Thyroid gland (tissue), 4 donors: ENCODE measurements around the gene DZANK1. TPM values are rescaled to one million over a fixed set of nuclear protein-coding genes. Genes with fewer than 3 reads are reported as not detected.
A peak's percentile ranks its signal among the peaks of the same experiment; 100 is the strongest.

Experiments used
- DNase-seq, 2 donors: peaks; one replicate each; pipeline ENCODE4 v3.0.0-alpha.2; 2019
- H3K27ac ChIP-seq, 3 donors: fragments of 200-600 bp; sonication (generic); 1 replicate in 2 of 3; 2 replicates in 1 of 3; pipeline ENCODE4 v1.5.1; 2016 to 2019; ENCODE audit warnings: mild to moderate bottlenecking in 1 of 3, moderate library complexity in 1 of 3
- H3K27me3 ChIP-seq: fragments of 200-600 bp; sonication (generic); one replicate; pipeline ENCODE4 v1.5.1; 2019
- H3K36me3 ChIP-seq, 2 donors: fragments of 200-600 bp; sonication (generic); one replicate each; pipeline ENCODE4 v1.5.1; 2016 to 2019
- H3K4me1 ChIP-seq, 2 donors: fragments of 200-600 bp; sonication (generic); one replicate each; pipeline ENCODE4 v1.5.1; 2017 to 2019
- H3K4me3 ChIP-seq, 3 donors: fragments of 200-600 bp; sonication (generic); replicated peaks in 1 of 3; 1 replicate in 2 of 3; 2 replicates in 1 of 3; pipeline ENCODE4 v1.5.1; 2016; ENCODE audit warnings: mild to moderate bottlenecking in 1 of 3
- H3K9me3 ChIP-seq: fragments of 200-600 bp; sonication (generic); one replicate; pipeline ENCODE4 v1.5.1; 2017
- CTCF ChIP-seq, 6 experiments: fragments of 200-600 bp in 3 of 6; fragments of 450-650 bp in 3 of 6; sonication (generic) in 3 of 6; IDR thresholded peaks; one replicate each; pipeline ENCODE4 v1.5.1; 2016 to 2019; ENCODE audit warnings: antibody characterized with exemption in 6 of 6, mild to moderate bottlenecking in 2 of 6, inconsistent platforms in 1 of 6, moderate library complexity in 1 of 6
- POLR2A ChIP-seq, 2 donors: fragments of 450-650 bp; IDR thresholded peaks; one replicate each; pipeline ENCODE4 v1.6.1; 2017; ENCODE audit warnings: antibody characterized with exemption in 2 of 2, mild to moderate bottlenecking in 2 of 2, moderate library complexity in 1 of 2
- WGBS, 2 donors: methylation state at CpG; one replicate each; pipeline ENCODE4 v1.1.5; 2017; 5-methylcytosine and 5-hydroxymethylcytosine counted together
- intact Hi-C: fragments of 100-400 bp; cut with DNase I; formaldehyde crosslinking; loops from one replicate; pipeline ENCODE4 v1.15.1; 2023
- total RNA-seq, 4 donors: library from RNA; depleted of rRNA; stranded (reverse); fragments of >200 nt; gene quantifications; one replicate each; pipeline ENCODE4 v1.2.3, GENCODE V29; 2016

The DZANK1 gene
- total RNA-seq, 4 donors from 2014 or later, result 6.7 to 10.6 (median 8.5) TPM

- Histone ChIP-seq H3K4me3 (no peak overlapping the region), H3K9me3 (no peaks in the 10 kb centered on the region), H3K36me3 (no peaks in the 10 kb centered on the region), H3K27me3 (no peaks in the 10 kb centered on the region), H3K4me1 (peaks cover 8 to 16% of the 10 kb centered on the region in 2 donors), H3K27ac (no peak overlapping the region)
- WGBS, 2 donors, result 14 to 67% methylated on average over 1 of the region's 1 CpG
- intact Hi-C loops, result no loop called here
- TF ChIP-seq POLR2A (IDR thresholded peaks at IDR 0.05) (no peak), CTCF (IDR thresholded peaks at IDR 0.05) (no peak)
- no peak for DNase-seq
Measured at GRCh38 chr20:18440403-18440802, 26.4 kb downstream of the DZANK1 start.

- Histone ChIP-seq H3K4me1 (no peaks in the 10 kb centered on the region), H3K4me3 (no peak overlapping the region), H3K27me3 (no peaks in the 10 kb centered on the region), H3K27ac (no peak overlapping the region), H3K9me3 (no peaks in the 10 kb centered on the region), H3K36me3 (no peaks in the 10 kb centered on the region)
- TF ChIP-seq POLR2A (IDR thresholded peaks at IDR 0.05), result no peak
- no peak for TF ChIP-seq CTCF (IDR thresholded peaks at IDR 0.05)
- 83 to 86% methylated on average over 2 of the region's 2 CpGs for WGBS, 2 donors
- no peak for DNase-seq
- intact Hi-C loops, result no loop called here
Measured at GRCh38 chr20:18436847-18437246, 30.0 kb downstream of the DZANK1 start.

- 47% methylated on average over 6 of the region's 6 CpGs for WGBS, 2 donors
- Histone ChIP-seq H3K4me3 (no peak overlapping the region), H3K27me3 (no peaks in the 10 kb centered on the region), H3K36me3 (no peaks in the 10 kb centered on the region), H3K27ac (peak overlapping the region; percentile 92 to 98 (median 93)), H3K9me3 (no peaks in the 10 kb centered on the region), H3K4me1 (peaks cover 32 to 35% of the 10 kb centered on the region in 2 donors)
- DNase-seq, result peak; percentile 70 to 81
- TF ChIP-seq POLR2A (IDR thresholded peaks at IDR 0.05) (peak in 1 of 2 donors; percentile 26), CTCF (IDR thresholded peaks at IDR 0.05) (peak in 5 of 6 experiments; percentile 6 to 75 (median 30))
- intact Hi-C loops, result no loop called here
Measured at GRCh38 chr20:18431206-18431605, 35.6 kb downstream of the DZANK1 start.

GRCh38 chr20:18430172-18430826 lies 36.5 kb downstream of the DZANK1 start:
- intact Hi-C loops, result no loop called here
- no peak for TF ChIP-seq CTCF (IDR thresholded peaks at IDR 0.05)
- no peak for TF ChIP-seq POLR2A (IDR thresholded peaks at IDR 0.05)
- no peaks in the 10 kb centered on the region for H3K27me3 ChIP-seq
- no peaks in the 10 kb centered on the region for H3K36me3 ChIP-seq
- DNase-seq, result no peak
- H3K9me3 ChIP-seq, result no peaks in the 10 kb centered on the region
- H3K4me3 ChIP-seq, result no peak overlapping the region
- H3K27ac ChIP-seq, result peak overlapping the region; percentile 92 to 98 (median 93)
- WGBS, 2 donors, result 85 to 90% methylated on average over 9 of the region's 9 CpGs
- peaks cover 32 to 35% of the 10 kb centered on the region in 2 donors for H3K4me1 ChIP-seq

GRCh38 chr20:18428490-18429173 lies 38.2 kb downstream of the DZANK1 start:
- intact Hi-C loops, result no loop called here

More at GRCh38 chr20:18428490-18429173, 38.2 kb downstream of the DZANK1 start:
- H3K4me3 ChIP-seq, result no peak overlapping the region
- 16 to 27% methylated on average over 3 of the region's 3 CpGs for WGBS, 2 donors
- peak overlapping the region; percentile 92 to 98 (median 93) for H3K27ac ChIP-seq
- H3K36me3 ChIP-seq, result no peaks in the 10 kb centered on the region
- peak; percentile 86 to 88 for DNase-seq
- H3K9me3 ChIP-seq, result no peaks in the 10 kb centered on the region
- peak in 1 of 2 donors; percentile 40 for TF ChIP-seq POLR2A (IDR thresholded peaks at IDR 0.05)
- TF ChIP-seq CTCF (IDR thresholded peaks at IDR 0.05), result no peak
- peaks cover 32 to 35% of the 10 kb centered on the region in 2 donors for H3K4me1 ChIP-seq
- no peaks in the 10 kb centered on the region for H3K27me3 ChIP-seq
